ENCODE data around the gene SEMA3B. TPM values are rescaled to one million over a fixed set of nuclear protein-coding genes. Genes with fewer than 3 reads are reported as not detected.

The SEMA3B gene
- total RNA-seq, 1 experiment from 2014 or later: 6.4 TPM

DNA sequence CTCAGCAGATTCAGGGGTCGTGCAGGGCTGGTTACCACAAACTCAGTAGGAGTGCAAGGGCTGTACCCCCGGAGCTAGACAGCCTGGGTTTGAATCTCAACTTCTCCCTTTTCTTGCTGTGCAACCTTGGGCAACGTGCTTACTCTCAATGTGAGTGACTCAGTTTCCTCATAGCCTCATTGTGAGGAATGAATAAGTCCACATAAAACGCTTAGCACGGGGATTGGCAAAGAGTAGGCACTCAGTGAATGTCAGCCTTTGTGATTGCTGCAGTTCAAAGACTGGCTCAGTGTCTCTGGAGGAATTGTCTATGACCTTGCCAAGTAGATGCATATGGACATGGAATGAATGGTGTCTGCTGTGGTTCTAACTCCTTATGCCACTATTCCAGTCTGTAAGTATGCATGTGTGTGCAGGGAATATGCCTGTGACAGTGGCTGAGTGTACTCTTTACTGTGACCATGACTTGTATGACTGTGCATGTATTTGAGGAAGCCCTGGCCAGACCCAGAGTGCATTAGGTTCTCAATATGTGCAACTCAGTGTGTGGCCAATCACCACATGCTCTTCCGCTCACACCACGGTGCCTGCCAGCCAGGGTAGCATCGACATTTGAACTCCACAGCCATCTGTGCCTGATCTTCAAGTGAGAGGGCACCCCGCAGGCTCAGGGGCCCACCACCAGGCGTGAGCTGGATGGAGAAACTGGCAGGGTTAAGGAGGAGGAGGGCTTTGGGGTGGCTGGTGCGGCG, 31.2 kb downstream of the SEMA3B start:
- H3K9me3 Mint-ChIP-seq: peaks cover 0 to 6% of the 10 kb centered on the region in 2 experiments; a peak in 4 of 5 replicates
- TF ChIP-seq, protein P1, sequence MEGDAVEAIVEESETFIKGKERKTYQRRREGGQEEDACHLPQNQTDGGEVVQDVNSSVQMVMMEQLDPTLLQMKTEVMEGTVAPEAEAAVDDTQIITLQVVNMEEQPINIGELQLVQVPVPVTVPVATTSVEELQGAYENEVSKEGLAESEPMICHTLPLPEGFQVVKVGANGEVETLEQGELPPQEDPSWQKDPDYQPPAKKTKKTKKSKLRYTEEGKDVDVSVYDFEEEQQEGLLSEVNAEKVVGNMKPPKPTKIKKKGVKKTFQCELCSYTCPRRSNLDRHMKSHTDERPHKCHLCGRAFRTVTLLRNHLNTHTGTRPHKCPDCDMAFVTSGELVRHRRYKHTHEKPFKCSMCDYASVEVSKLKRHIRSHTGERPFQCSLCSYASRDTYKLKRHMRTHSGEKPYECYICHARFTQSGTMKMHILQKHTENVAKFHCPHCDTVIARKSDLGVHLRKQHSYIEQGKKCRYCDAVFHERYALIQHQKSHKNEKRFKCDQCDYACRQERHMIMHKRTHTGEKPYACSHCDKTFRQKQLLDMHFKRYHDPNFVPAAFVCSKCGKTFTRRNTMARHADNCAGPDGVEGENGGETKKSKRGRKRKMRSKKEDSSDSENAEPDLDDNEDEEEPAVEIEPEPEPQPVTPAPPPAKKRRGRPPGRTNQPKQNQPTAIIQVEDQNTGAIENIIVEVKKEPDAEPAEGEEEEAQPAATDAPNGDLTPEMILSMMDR (conservative IDR thresholded peaks at IDR 0.05): no peak
- peak overlapping the region; percentile 17 for H3K9ac ChIP-seq (ENCODE audit: extremely low read depth, insufficient read length, low read length)

More for the DNA sequence above, 31.2 kb downstream of the SEMA3B start:
- no peak overlapping the region for H4K8ac ChIP-seq (replicated peaks; ENCODE audit: insufficient read length, low read depth, low read length)
- no CpG with 5 or more reads among the region's 12 CpGs for WGBS (ENCODE audit: extremely low coverage, insufficient read length, low lambda C conversion rate)
- H3K9me3 ChIP-seq (ENCODE audit: control insufficient read depth, low read depth, low read length): no peaks in the 10 kb centered on the region
- H3K36me3 Mint-ChIP-seq (ENCODE audit: insufficient read depth in 1 of 3, low read depth in 3 of 3): peaks cover 0 to 8% (median 1%) of the 10 kb centered on the region in 3 experiments; a peak in 1 of 7 replicates
- H2AK5ac ChIP-seq (ENCODE audit: insufficient read length, low read length): no peak overlapping the region
- no peak overlapping the region for H4K5ac ChIP-seq (ENCODE audit: insufficient read length, low read depth, low read length)
- H3K23me2 ChIP-seq (ENCODE audit: insufficient read length, low read depth, low read length, poor library complexity, severe bottlenecking): peaks cover 6% of the 10 kb centered on the region
- no peak overlapping the region for H3K23ac ChIP-seq (ENCODE audit: insufficient read length, low read depth, low read length)
- peak overlapping the region; percentile 21 for H3K27ac ChIP-seq (ENCODE audit: insufficient read length, low read depth, low read length)
- H2BK12ac ChIP-seq (ENCODE audit: insufficient read length, low read depth, low read length): peak overlapping the region; percentile 3
- no peak overlapping the region for H3K56ac ChIP-seq (ENCODE audit: insufficient read length, low read depth, low read length)
- H2BK20ac ChIP-seq (ENCODE audit: low read depth, low read length, poor library complexity, severe bottlenecking): no peak overlapping the region
- H3K27ac Mint-ChIP-seq: peak overlapping the region in 2 of 3 experiments; percentile 20 to 96; a peak in 2 of 7 replicates
- peaks cover 25 to 27% of the 10 kb centered on the region in 2 experiments for H3K4me1 Mint-ChIP-seq
- H2AFZ ChIP-seq (ENCODE audit: low read length): no peak overlapping the region
- H3T11ph ChIP-seq (ENCODE audit: low read length): no peak overlapping the region
- no peak overlapping the region for H3K18ac ChIP-seq (ENCODE audit: insufficient read length, low read depth, low read length)
- H2BK120ac ChIP-seq (ENCODE audit: low read depth, low read length, poor library complexity, severe bottlenecking): no peak overlapping the region
- no peak overlapping the region for H2BK15ac ChIP-seq (ENCODE audit: low read depth, low read length)
- H3K79me2 ChIP-seq (ENCODE audit: insufficient read depth, low read length): no peaks in the 10 kb centered on the region
- no peaks in the 10 kb centered on the region for H4K20me1 ChIP-seq (ENCODE audit: control insufficient read depth, insufficient read depth, insufficient read length)
- H3K4me2 ChIP-seq (ENCODE audit: insufficient read depth, insufficient read length, low read length): peak overlapping the region; percentile 45
- peak overlapping the region; percentile 87 to 99 for H3K4me3 Mint-ChIP-seq
- H3K4me1 ChIP-seq (ENCODE audit: insufficient read depth, low read length): no peaks in the 10 kb centered on the region
- no peak overlapping the region for H3K14ac ChIP-seq (ENCODE audit: insufficient read depth, low read length)
- no peaks in the 10 kb centered on the region for H3K27me3 ChIP-seq (ENCODE audit: insufficient read depth, low read length)
- no peak overlapping the region for H4K91ac ChIP-seq (ENCODE audit: insufficient read length, low read depth, low read length)
- DNase-seq: no peak
- no peak overlapping the region for H3K4ac ChIP-seq (ENCODE audit: low read depth, low read length)
- H2BK5ac ChIP-seq (ENCODE audit: insufficient read length, low read length): no peak overlapping the region
- H3K79me1 ChIP-seq (ENCODE audit: insufficient read depth, low read depth, low read length, poor library complexity, severe bottlenecking): no peaks in the 10 kb centered on the region
- no peaks in the 10 kb centered on the region for H3K27me3 Mint-ChIP-seq (ENCODE audit: low read depth)
